ENCODE results near the gene ADGRF4.

DNA sequence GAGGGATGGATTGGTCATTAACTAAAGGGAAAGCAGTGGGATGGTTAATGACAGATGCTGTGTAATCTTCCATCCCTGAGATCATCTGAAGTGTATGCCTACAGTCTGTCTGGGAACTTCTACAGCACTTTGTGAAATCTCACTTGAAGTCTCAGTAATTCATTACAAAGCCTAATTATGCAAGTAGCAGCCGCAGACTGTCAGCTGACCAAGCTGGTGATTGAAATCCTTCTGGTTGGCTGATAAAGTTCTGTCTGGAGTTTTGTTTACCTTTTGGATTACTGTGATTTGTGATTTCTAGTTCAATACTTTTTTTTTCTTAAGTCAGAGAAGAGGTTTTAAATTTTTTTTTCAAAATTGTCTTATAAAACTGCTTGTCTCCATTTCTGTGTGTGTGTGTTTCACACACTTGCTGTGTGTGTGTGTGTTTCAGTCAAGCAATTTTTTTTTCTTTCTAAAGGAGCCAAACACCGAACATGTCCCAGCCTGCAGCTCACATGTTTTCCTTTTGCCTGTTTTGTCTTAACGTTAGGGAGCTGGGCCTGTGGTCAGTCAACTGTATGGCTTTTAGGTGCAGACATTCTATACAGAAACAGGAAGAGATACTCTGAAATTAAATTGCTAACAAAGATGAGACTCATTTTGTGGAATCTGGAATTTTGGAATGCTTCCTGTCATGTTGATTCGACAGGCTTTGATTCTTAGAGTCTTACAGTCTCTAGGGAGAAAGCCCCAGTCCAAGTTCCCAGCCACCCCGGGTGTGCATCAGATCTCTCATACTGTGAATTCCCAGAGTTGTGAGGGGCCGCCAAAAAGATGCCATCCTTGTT, 28.5 kb upstream of the ADGRF4 start:
- TF ChIP-seq, protein P1, sequence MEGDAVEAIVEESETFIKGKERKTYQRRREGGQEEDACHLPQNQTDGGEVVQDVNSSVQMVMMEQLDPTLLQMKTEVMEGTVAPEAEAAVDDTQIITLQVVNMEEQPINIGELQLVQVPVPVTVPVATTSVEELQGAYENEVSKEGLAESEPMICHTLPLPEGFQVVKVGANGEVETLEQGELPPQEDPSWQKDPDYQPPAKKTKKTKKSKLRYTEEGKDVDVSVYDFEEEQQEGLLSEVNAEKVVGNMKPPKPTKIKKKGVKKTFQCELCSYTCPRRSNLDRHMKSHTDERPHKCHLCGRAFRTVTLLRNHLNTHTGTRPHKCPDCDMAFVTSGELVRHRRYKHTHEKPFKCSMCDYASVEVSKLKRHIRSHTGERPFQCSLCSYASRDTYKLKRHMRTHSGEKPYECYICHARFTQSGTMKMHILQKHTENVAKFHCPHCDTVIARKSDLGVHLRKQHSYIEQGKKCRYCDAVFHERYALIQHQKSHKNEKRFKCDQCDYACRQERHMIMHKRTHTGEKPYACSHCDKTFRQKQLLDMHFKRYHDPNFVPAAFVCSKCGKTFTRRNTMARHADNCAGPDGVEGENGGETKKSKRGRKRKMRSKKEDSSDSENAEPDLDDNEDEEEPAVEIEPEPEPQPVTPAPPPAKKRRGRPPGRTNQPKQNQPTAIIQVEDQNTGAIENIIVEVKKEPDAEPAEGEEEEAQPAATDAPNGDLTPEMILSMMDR (IDR thresholded peaks at IDR 0.05; ENCODE audit: low read depth, low read length, poor library complexity, severe bottlenecking), result no peak
- no peak for TF ChIP-seq EZH2phosphoT487 (IDR thresholded peaks at IDR 0.05; ENCODE audit: borderline replicate concordance, low read length)
